Kidney (tissue), 14 donors: ENCODE results near the gene FZR1. TPM values are rescaled to one million over a fixed set of nuclear protein-coding genes. Genes with fewer than 3 reads are reported as not detected.
A peak's percentile ranks its signal among the peaks of the same experiment; 100 is the strongest.

Experiments used
- DNase-seq, 5 donors: peaks; one replicate each; pipeline ENCODE4 v3.0.0-alpha.2; 2013 to 2020
- FAIRE-seq: peaks from 2 replicates; lab custom pipeline; 2012; peaks lifted over from hg19 to GRCh38; lab: Jason Lieb, UNC
- H3K27ac ChIP-seq, 2 donors: one replicate each; pipeline ENCODE4 v1.7.0; 2013; ENCODE audit warnings: low read depth in 2 of 2, low read length in 2 of 2, inconsistent platforms in 1 of 2
- H3K27me3 ChIP-seq: one replicate; pipeline ENCODE4 v1.7.1; 2013; ENCODE audit warnings: low read length, inconsistent platforms; ENCODE audit not compliant: control insufficient read depth, insufficient read depth
- H3K36me3 ChIP-seq, 3 donors: one replicate each; pipeline versions ENCODE4 v1.7.0 to v1.7.1; 2013; ENCODE audit warnings: low read length in 3 of 3, control low read depth in 1 of 3, inconsistent platforms in 1 of 3; ENCODE audit not compliant: insufficient read depth in 3 of 3, control insufficient read depth in 2 of 3
- H3K4me1 ChIP-seq, 3 donors: one replicate each; pipeline versions ENCODE4 v1.7.0 to v1.7.1; 2013; ENCODE audit warnings: low read length in 3 of 3, inconsistent platforms in 1 of 3, low read depth in 1 of 3; ENCODE audit not compliant: control insufficient read depth in 2 of 3, insufficient read depth in 2 of 3
- H3K4me3 ChIP-seq, 3 donors: one replicate each; pipeline versions ENCODE4 v1.7.0 to v1.8.1; 2013; ENCODE audit warnings: low read length in 3 of 3, control low read depth in 1 of 3, inconsistent platforms in 1 of 3
- H3K9ac ChIP-seq, 3 donors: one replicate each; pipeline versions ENCODE4 v1.7.0 to v1.7.1; 2013; ENCODE audit warnings: low read length in 3 of 3, control low read depth in 1 of 3, inconsistent platforms in 1 of 3
- H3K9me3 ChIP-seq, 3 donors: one replicate each; pipeline versions ENCODE4 v1.7.0 to v1.7.1; 2013; ENCODE audit warnings: low read length in 3 of 3, control low read depth in 1 of 3, inconsistent platforms in 1 of 3; ENCODE audit not compliant: control insufficient read depth in 2 of 3, insufficient read depth in 1 of 3
- CTCF ChIP-seq: IDR thresholded peaks from 3 replicates; pipeline ENCODE4 v1.5.1; 2012; ENCODE audit warnings: mild to moderate bottlenecking, moderate library complexity, borderline replicate concordance; ENCODE audit not compliant: insufficient read depth; ENCODE audit errors: extremely low read depth
- intact Hi-C: fragments of 100-400 bp; cut with DNase I; formaldehyde crosslinking; loops from one replicate; pipeline ENCODE4 v1.11.1; 2022
- polyA plus RNA-seq: library from polyadenylated mRNA; stranded (reverse); fragments of 350-450 nt; fragmentation: Illumina TruSeq; extraction: RNeasy Lipid Tissue Mini Kit (QIAGEN cat#74804); gene quantifications from one replicate; pipeline ENCODE4 v1.2.3, GENCODE V29; 2014; ENCODE audit warnings: low read depth, low replicate concordance; ENCODE audit not compliant: insufficient read depth
- total RNA-seq: library from RNA; stranded (reverse); fragmentation: NEBNext Ultra II Directional; extraction: Animal tissue kit (Norgen Biotek cat#: 25700); gene quantifications from one replicate; pipeline ENCODE4 v1.2.1, GENCODE V29; 2021
- donor health status: control.
- donor health status: control.
- donor health status: control.
- donor health status: control.
- donor health status: control.
- donor health status: DM: yes; HTN: yes; CAD: no.
- donor health status: Normal renal cell carcinoma (clear cell type).

Gene FZR1
- total and polyA plus RNA-seq, 2 donors from 2014 or later = 28.4 to 48.0 TPM

DNA sequence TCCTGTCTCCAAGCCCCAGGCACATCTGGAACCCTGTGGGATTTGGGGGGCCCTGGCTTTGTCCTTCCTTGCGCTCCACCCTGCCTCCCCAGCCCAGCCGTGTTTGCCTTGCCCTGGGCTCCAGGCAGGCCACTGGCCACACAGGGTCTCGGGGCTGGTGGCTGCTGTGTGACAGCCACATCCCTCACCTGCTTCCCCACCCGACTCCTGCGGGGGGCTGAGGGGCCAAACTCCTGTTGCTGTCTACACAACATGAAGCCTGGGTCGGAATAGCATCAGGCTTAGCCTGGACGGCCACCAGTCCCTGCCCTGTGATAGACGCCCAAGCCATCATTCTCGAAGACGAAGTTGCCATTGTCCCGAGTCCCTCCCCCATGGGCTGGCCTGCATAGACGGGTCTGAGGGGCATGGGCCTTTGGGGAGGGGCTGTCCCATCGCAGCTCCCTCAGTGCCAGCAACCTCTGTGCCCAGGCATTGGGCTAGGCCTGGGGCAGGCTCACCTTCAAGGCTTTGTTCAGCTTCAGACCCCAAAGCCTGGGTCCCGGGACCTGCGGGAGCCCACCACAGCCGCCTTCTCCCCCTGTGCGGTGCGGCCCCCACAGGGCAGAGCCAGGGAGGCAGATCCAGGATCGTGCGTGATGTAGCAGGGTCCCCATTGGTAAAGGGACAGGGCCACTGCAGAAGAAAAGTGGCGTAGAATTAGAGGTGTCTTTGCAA, 17.4 kb downstream of the FZR1 start:
- intact Hi-C loops = no loop called here
- Histone ChIP-seq H3K27ac (no peak overlapping the region), H3K9me3 (no peaks in the 10 kb centered on the region), H3K36me3 (peaks cover 0 to 15% (median 9%) of the 10 kb centered on the region in 3 donors), H3K4me1 (no peaks in the 10 kb centered on the region), H3K9ac (no peak overlapping the region), H3K27me3 (no peaks in the 10 kb centered on the region), H3K4me3 (no peak overlapping the region)
- peak in 1 of 5 donors; percentile 56 for DNase-seq
- TF ChIP-seq CTCF = no peak
- FAIRE-seq = no peak

- Histone ChIP-seq H3K4me3 (no peak overlapping the region), H3K27me3 (no peaks in the 10 kb centered on the region), H3K9ac (no peak overlapping the region), H3K36me3 (peaks cover 0 to 15% (median 6%) of the 10 kb centered on the region in 3 donors), H3K4me1 (no peaks in the 10 kb centered on the region), H3K9me3 (no peaks in the 10 kb centered on the region), H3K27ac (no peak overlapping the region)
- no peak for FAIRE-seq
- intact Hi-C loops = no loop called here
- DNase-seq = peak in 1 of 5 donors; percentile 64
- no peak for TF ChIP-seq CTCF
Observed at GRCh38 chr19:3524078-3524842, 18.1 kb downstream of the FZR1 start.

DNA sequence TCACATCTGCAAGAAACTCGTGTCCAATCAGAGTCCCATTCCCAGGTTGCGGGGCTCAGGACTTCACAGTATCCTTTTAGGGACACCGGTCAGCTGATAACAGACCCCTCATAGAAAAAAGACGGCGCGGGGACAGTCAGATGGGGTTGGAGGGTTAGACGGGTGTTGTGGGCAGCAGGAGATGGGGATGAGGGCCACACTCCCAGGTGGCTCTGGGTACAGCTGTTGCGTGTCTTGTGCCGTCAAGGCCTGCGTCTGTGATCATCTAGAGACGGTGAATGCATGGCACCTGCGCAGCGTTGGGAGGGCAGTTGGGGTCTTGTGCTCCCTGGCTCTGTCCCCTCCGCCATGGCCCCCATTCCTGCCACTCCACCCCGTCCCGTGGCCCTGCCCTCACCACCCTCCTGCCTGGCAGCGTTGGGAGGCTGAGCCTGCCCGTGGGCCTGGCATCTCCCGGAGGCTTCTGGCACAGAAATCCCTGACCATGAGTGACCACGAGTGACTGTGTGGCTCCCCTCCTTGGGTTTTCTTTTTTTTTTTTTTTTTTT, 18.9 kb downstream of the FZR1 start:
- Histone ChIP-seq H3K4me3 (no peak overlapping the region), H3K27me3 (no peaks in the 10 kb centered on the region), H3K9me3 (no peaks in the 10 kb centered on the region), H3K36me3 (peaks cover 0 to 9% (median 6%) of the 10 kb centered on the region in 3 donors), H3K9ac (no peak overlapping the region), H3K4me1 (no peaks in the 10 kb centered on the region), H3K27ac (no peak overlapping the region)
- intact Hi-C loops = no loop called here
- FAIRE-seq = no peak
- no peak for TF ChIP-seq CTCF
- peak in 1 of 5 donors; percentile 65 for DNase-seq
